ENCODE data around the gene SLC39A5.
"Not testable (repeated sequence)": the region's sequence is repeated elsewhere in the genome, so short reads cannot be mapped to it uniquely, and the experiment has no call there.

Gene SLC39A5

DNA sequence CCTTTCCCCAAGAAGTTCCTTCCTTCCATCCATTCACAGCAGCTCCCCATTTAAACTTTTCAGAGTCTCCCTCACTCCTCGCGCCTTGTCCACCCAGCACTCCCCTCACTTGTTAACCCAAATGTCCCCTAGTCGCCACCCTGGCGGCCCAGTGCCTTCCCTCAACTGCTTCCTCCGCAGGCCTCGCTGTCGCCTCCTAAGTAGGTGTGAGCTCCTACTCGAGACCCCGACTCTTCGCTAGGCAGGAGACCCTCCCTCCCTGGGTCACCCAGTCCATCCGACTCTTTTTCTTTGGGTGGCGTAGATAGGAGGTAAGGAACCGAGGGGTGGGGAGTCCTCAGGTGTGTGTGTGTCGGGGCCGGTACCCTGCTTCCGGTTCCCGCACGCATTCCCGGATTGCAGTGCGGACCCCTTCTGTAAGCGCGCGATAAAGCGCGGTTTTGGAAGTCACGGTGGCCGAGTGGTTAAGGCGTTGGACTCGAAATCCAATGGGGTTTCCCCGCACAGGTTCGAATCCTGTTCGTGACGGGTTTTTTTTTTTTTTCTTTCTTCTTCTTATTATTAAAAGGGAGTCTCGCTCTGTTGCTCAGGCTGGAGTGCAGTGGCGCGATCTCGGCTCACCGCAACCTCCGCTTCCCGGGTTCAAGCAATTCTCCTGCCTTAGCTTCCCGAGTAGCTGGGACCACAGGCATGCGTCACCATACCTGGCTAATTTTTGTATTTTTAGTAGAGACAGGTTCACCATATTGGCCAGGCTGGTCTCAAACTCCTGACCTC is 39.7 kb upstream of the SLC39A5 start:
- Histone ChIP-seq H3K27me3 (no peaks in the 10 kb centered on the region), H3K36me3 (peaks cover 10% of the 10 kb centered on the region), H3K4me3 (ENCODE audit: low read depth, low read length) (peak overlapping the region; percentile 92), H3K9me3 (no peaks in the 10 kb centered on the region), H3K4me1 (no peaks in the 10 kb centered on the region)
- DNase-seq = peak; percentile 79
- TF ChIP-seq, protein P1, sequence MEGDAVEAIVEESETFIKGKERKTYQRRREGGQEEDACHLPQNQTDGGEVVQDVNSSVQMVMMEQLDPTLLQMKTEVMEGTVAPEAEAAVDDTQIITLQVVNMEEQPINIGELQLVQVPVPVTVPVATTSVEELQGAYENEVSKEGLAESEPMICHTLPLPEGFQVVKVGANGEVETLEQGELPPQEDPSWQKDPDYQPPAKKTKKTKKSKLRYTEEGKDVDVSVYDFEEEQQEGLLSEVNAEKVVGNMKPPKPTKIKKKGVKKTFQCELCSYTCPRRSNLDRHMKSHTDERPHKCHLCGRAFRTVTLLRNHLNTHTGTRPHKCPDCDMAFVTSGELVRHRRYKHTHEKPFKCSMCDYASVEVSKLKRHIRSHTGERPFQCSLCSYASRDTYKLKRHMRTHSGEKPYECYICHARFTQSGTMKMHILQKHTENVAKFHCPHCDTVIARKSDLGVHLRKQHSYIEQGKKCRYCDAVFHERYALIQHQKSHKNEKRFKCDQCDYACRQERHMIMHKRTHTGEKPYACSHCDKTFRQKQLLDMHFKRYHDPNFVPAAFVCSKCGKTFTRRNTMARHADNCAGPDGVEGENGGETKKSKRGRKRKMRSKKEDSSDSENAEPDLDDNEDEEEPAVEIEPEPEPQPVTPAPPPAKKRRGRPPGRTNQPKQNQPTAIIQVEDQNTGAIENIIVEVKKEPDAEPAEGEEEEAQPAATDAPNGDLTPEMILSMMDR (IDR thresholded peaks at IDR 0.05; ENCODE audit: low read depth, low read length) = no peak

DNA sequence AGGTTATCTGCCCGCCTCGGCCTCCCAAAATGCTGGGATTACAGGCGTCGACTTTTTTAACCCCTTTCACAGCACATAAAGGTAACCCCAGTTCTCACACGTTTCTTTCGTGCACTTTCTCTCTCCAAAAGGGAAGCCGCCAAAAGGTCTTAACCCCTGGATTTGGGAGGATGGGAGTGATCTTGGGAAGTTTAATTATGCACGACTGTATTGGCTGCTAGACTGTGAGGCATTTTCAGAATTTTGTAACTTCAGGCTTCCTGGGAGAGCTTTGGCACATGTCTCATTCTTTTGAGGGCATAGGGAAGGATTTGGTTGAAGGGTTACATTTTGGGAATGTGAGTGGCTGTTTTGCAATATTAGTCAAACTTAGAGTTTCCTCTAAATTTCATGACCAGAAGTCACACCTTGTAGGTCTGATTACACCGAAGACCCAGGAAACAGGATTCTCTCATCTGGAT is 39.1 kb upstream of the SLC39A5 start:
- DNase-seq = no peak

DNA sequence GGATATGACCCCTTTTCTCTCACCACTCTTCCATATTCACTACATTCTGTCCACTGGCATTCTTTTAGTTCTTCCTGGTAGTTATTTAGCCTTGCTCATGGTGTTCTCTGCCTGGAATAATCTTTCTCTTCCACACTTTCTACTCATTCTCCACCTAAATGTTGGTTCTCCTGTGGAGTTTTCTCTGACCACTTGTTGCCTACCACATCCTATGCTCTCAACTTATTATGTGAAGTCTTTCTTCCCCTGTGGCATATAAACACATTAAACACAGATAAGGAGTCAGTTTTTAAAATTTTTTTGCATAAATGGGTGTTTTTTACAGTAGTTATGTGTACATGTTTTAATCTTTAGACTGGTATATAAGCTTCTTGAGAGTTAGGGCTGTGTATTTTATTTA is 37.3 kb upstream of the SLC39A5 start:
- Histone ChIP-seq H3K36me3 (no peaks in the 10 kb centered on the region; the same call in 1 of the 2 replicates), H3K4me1 (no peaks in the 10 kb centered on the region), H3K4me3 (ENCODE audit: low read depth, low read length) (no peak overlapping the region), H3K9me3 (no peaks in the 10 kb centered on the region), H3K27me3 (no peaks in the 10 kb centered on the region)
- TF ChIP-seq, protein P1 (IDR thresholded peaks at IDR 0.05; ENCODE audit: low read depth, low read length) = no peak
- no peak for DNase-seq

More for the DNA sequence above, 39.1 kb upstream of the SLC39A5 start:
- peaks cover 7% of the 10 kb centered on the region for H3K36me3 ChIP-seq
- no peaks in the 10 kb centered on the region for H3K9me3 ChIP-seq
- no peaks in the 10 kb centered on the region for H3K27me3 ChIP-seq
- no peaks in the 10 kb centered on the region for H3K4me1 ChIP-seq
- peak overlapping the region; percentile 92 for H3K4me3 ChIP-seq (ENCODE audit: low read depth, low read length)
- TF ChIP-seq, protein P1 (IDR thresholded peaks at IDR 0.05; ENCODE audit: low read depth, low read length) = no peak

DNA sequence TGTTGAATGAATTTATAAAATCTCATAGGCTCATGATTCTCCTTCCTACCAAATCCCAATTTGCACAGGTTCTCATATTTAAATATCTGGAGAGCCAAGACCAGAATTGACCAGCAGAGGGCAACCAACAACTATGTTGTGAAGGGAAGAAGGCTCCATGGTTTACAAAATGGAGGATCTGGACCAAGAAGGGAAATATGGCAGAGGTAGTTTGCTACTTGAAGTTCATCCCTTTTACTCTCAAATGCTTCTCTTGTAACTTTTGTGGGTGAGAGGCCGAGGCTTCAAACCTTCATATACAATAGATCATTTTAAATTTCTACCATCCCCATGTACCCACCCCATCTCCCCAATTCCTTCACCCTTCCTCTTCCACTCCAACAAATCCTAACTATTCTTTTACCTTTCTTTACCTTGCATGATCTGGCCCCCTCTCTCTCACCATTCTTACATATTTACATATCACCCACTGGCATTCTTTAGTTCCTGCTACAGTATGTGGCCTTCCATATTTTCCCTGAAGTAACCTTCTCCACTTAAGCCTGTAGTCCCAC is 36.7 kb upstream of the SLC39A5 start:
- TF ChIP-seq, protein P1 (IDR thresholded peaks at IDR 0.05; ENCODE audit: low read depth, low read length) = peak; percentile 90
- Histone ChIP-seq H3K9me3 (no peaks in the 10 kb centered on the region), H3K4me1 (no peaks in the 10 kb centered on the region), H3K27me3 (no peaks in the 10 kb centered on the region), H3K4me3 (ENCODE audit: low read depth, low read length) (no peak overlapping the region), H3K36me3 (no peaks in the 10 kb centered on the region; the same call in 1 of the 2 replicates)
- DNase-seq = peak; percentile 86

DNA sequence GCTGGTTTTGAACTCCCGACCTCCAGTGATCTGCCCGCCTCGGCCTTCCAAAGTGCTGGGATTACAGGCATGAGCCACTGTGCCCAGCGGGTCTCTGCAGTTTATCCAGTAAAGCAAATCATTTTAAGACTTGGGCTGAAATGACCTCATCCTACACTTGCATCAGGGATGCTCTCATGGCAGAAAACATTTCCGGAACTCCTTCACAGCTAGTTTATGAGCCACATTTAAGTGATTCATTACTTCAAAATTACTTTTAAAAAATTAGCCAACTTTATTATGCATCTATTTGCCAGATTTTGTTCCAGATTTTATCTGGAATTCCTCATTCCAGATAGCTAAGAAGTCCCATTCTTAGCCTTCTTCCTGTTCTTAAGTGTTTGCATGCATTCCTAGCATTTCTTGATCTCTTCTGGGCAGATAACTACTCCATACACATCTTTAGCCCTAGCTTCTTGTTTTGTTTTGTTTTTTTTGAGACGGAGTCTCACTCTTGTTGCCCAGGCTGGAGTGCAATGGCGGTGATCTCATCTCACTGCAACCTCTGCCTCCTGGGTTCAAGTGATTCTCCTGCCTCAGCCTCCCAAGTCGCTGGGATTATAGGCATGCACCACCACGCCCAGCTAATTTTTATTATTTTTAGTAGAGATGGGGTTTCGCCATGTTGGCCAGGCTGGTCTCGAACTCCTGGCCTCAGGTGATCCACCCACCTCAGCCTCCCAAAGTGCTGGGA is 32.9 kb upstream of the SLC39A5 start:
- not testable (repeated sequence) for H3K36me3 ChIP-seq; H3K4me3 ChIP-seq (ENCODE audit: low read depth, low read length); H3K9me3 ChIP-seq; DNase-seq; H3K27me3 ChIP-seq; H3K4me1 ChIP-seq

DNA sequence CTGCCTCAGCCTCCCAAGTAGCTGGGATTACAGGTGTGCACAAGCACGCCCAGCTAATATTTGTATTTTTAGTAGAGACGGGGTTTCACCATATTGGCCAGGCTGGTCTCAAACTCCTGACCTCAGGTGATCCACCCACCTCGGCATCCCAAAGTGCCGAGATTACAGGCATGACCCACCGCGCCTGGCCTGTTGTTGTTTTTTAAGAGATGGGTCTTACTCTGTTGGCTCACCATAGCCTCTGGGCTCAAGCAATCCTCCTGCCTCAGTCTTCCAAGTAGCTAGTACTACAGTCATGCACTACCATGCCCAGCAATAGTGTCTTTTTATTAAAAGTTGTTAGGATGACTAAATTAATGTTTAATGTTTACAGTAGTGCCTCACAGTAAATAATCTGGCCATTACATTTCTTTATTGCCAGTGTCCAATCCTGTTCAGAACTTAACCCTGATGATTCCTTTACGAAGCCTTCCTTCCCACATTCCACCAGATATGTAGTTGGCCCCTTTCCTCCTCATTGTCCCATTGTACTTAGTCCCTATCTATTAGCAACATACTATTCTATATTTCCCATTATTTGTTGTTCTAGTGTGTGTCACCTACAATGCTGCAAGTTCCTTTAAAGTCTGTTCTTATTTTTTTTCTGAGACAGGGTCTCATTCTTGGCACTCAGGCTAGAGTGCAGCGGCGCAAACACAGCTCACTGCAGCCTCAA is 31.8 kb upstream of the SLC39A5 start:
- no peak for DNase-seq
- Histone ChIP-seq H3K27me3 (no peaks in the 10 kb centered on the region), H3K36me3 (no peaks in the 10 kb centered on the region), H3K9me3 (no peaks in the 10 kb centered on the region), H3K4me1 (no peaks in the 10 kb centered on the region), H3K4me3 (ENCODE audit: low read depth, low read length) (no peak overlapping the region)
- TF ChIP-seq, protein P1 (IDR thresholded peaks at IDR 0.05; ENCODE audit: low read depth, low read length) = no peak
